SK-MEL-5 (cell line): ENCODE data around the gene SLC28A3. TPM values are rescaled to one million over a fixed set of nuclear protein-coding genes. Genes with fewer than 3 reads are reported as not detected.
"Not testable (repeated sequence)": the region's sequence is repeated elsewhere in the genome, so short reads cannot be mapped to it uniquely, and the experiment has no call there.

Experiments used
- DNase-seq: peaks from one replicate; pipeline ENCODE4 v3.0.0-alpha.2; 2016; ENCODE audit warnings: low read depth, low spot score
- in situ Hi-C: cut with HindIII; loops from 2 replicates; pipeline ENCODE4 v1.10.0; 2016; ENCODE audit warnings: low sequenced_read_pairs, high pct_unique_total_duplicates, low pct_unique_long_range_greater_than_20kb
- polyA plus RNA-seq, 2 experiments: library from polyadenylated mRNA; depleted of rRNA; stranded (reverse); fragments of >200 nt; gene quantifications; 2 replicates each; pipeline ENCODE4 v1.2.3, GENCODE V29; 2015
- total RNA-seq: library from RNA; depleted of rRNA; stranded (reverse); fragments of >200 nt; shearing (Covaris generic); gene quantifications from 2 replicates; pipeline ENCODE4 v1.2.3, GENCODE V29; 2014; rRNA removed

The SLC28A3 gene, protein sequence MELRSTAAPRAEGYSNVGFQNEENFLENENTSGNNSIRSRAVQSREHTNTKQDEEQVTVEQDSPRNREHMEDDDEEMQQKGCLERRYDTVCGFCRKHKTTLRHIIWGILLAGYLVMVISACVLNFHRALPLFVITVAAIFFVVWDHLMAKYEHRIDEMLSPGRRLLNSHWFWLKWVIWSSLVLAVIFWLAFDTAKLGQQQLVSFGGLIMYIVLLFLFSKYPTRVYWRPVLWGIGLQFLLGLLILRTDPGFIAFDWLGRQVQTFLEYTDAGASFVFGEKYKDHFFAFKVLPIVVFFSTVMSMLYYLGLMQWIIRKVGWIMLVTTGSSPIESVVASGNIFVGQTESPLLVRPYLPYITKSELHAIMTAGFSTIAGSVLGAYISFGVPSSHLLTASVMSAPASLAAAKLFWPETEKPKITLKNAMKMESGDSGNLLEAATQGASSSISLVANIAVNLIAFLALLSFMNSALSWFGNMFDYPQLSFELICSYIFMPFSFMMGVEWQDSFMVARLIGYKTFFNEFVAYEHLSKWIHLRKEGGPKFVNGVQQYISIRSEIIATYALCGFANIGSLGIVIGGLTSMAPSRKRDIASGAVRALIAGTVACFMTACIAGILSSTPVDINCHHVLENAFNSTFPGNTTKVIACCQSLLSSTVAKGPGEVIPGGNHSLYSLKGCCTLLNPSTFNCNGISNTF
- total RNA-seq = not detected in 2 replicates
- polyA plus RNA-seq (2015; cell fraction: cytosol; rRNA removed) = not detected in 2 replicates
- polyA plus RNA-seq (2015; cell fraction: nucleus; rRNA removed) = 0.11 TPM in 1 of 2 replicates, not detected in the other

DNA sequence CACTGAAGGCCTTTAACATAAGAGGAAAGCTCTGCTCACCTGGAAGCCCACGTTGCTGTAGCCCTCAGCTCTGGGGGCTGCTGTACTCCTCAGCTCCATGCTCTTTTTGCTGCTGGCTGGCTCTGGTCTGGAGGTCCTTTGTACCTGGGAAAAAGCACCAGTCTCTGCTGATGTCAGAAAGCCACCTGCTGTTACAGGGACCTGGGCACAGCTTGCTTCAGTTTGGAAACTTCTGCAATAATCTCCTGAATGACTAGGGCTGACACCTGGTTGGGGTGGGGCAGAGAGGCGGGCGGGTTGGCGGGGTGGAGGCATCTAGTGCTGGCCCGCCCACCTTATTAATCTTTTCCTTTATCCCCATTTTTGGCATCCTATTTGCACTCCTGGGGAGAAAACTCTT is at the start of gene SLC28A3:
SLC28A3 (minus strand) TSS at position 224 of the 400 bp plus-strand sequence; CDS start at position 99, 125 bp downstream.
- DNase-seq = no peak

DNA sequence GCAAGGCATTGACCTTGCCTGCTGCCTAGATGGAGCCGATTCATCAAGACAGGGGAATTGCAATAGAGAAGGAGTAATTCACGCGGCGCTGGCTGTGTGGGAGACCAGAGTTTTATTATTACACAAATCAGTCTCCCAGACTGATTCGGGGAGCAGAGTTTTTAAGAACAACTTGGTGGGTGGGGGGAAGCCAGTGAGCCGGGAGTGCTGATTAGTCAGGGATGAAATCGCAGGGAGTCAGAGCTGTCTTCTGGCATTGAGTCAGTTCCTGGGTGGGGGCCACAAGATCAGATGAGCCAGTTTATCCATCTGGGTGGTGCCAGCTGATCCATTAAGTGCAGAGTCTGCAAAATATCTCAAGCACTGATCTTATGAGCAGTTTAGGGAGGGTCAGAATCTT is 49.7 kb upstream of the SLC28A3 start:
- in situ Hi-C loops, DNase-seq: not testable (repeated sequence)

More for the DNA sequence above, at the start of gene SLC28A3:
- in situ Hi-C loops = no loop called here

DNA sequence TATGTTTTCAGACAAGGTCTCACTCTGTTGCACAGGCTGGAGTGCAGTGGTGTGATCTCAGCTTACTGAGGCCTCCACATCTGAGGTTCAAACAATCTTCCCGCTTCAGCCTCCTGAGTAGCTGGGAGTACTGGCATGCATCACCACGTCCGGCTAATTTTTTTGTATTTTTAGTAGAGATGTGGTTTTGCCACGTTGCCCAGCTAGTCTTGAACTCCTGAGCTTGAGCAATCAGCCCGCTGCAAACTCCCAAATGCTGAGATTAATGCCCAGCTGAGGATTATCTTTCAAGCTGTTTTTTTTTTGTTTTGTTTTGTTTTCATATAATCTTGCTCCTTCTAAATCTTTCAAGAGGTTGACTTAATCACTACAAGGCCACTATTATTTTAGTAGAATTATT is 47.3 kb upstream of the SLC28A3 start:
- DNase-seq = no peak
- in situ Hi-C loops = no loop called here

DNA sequence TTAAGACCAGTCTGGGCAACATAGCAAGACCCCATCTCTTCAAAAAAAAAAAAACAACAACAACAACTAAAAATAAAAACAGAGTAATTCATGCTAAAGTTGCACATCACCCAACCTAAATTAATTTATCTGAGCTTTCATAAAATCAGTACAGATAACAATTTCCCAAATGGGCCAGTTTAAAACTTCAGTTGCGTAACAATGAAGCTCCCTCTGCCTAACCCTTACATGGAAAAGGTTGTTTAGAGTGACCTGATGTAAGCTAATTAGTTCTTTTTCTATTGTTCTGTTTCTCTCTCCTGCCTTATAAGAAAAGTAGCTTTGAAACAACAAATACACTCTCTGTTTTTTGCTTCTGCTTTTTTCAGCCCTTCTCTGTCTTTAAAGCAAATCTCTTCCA is 46.2 kb upstream of the SLC28A3 start:
- in situ Hi-C loops = no loop called here
- DNase-seq = no peak

DNA sequence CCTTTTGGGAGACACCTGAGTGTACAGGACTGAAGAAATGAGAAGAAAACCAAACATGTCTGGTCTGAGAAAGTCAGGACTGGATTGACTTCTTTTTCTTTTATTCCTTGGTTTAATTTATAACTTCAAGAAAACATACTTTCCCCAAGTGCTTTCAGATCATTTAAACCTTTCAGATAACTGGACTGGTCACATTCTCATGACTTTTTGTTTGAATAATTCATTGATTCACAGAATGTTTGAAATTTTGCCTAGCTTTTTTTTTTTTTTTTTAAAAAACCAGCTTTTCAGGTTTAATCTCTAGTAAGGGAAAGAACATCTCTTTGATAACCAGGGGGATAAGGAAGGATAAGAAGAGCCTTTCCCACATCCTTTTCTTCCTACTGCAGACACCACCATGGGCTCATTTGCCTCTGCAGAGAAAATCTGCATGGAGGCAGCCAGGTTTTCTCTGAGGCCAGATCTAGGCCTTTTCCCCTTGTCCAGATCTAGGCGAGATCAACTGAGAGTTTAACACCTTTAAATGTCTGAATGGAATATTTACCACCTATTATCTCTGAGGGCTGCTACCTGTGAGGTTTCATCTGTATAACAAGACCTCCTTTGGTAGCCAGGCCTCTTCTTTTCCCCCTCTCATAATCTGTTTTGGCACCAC is 45.0 kb upstream of the SLC28A3 start:
- in situ Hi-C loops = no loop called here
- DNase-seq = no peak

DNA sequence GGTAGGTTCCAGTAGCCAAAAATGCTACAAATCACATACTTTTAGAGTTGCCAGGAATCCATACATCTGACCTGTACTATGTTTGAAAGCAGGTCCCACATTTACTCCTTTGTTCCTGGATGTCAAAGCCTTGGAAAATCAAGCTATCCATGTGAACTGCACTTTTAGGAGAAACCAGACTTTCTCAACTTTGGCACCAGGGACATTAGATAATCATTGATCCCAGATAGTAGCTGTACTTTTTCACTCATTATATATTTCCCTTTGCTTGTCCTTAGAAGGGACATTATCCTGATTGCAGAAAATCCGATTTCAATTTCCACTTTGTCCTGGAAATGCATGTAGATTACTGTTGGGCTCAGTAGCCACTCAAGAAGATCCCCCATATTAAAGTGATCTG is 44.1 kb upstream of the SLC28A3 start:
- in situ Hi-C loops = no loop called here

DNA sequence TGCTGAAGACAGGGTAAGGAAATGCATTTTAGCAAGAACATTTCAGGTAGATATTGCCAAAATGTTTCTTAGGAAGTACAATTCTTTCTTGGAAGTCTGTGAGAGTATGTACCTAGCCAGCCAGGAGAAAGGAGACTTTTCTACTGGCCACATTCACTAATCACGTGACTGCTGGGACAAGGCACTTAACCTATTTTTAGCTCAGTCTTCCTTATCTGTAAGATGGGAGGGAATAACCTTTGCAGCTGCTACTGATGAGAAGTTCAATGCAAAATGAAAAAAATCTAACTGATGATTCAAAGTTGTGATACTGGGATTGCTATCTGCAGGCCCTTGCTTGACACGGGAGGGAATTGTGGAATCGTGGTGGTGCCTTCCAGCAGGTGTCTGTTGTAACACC is 42.6 kb upstream of the SLC28A3 start:
- in situ Hi-C loops = no loop called here
- no peak for DNase-seq

More for the DNA sequence above, 44.1 kb upstream of the SLC28A3 start:
- DNase-seq = no peak

DNA sequence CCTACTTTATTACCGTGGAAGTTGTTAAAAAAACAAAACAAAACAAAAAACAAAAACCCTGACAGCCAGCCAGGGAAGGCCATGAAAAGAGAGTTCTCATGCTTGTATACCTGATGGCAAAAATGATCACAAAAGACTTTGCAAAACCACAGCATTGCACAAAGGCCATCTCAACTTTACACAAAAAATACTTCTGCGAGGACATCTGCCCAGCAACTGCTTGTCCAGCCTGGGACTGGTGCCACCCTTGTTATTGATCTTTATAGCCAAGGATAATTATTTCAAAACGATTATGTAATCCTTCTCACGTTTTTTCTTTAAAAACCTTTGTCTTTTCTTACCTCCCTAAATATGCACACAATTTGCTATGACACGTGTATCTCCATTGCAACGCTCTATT is 42.2 kb upstream of the SLC28A3 start:
- DNase-seq = no peak
- in situ Hi-C loops = no loop called here

DNA sequence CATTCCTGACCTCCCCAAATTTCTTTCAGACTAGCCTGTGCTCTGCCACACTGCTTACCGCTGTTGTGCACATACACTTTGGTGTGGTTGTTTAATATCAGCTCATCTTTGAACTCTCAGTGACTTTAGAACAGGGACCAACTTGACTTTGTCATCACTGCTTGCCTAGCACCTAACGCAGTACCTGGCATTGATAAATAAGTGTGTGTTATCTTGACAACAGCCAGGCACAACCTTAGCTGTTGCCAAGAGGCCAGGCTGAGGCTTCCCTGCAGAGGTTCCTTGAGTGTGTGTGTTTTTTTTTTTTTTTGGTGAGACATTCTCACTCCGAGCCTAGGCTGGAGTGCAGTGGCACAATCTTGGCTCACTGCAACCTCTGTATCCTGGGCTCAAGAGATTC is 41.0 kb upstream of the SLC28A3 start:
- in situ Hi-C loops = no loop called here
- DNase-seq = no peak

DNA sequence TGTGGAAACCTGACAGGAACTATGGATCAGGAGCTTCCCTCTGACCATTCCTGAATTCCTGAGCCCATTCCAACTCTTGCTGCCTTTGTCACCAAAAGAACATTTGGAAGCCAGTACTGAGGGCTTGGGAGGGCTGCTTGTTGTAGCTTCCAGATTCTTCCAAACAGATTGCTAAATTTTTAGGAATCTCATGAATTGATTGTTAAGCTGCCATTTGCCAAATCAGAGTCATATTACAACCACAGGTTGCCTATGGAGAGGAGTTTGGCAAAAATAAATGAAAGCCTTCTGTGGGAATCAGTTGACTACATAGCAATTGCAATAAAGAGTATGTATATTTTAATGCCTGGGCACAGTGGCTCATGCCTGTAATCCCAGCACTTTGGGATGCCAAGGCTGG is 39.2 kb upstream of the SLC28A3 start:
- no peak for DNase-seq
- in situ Hi-C loops = no loop called here

DNA sequence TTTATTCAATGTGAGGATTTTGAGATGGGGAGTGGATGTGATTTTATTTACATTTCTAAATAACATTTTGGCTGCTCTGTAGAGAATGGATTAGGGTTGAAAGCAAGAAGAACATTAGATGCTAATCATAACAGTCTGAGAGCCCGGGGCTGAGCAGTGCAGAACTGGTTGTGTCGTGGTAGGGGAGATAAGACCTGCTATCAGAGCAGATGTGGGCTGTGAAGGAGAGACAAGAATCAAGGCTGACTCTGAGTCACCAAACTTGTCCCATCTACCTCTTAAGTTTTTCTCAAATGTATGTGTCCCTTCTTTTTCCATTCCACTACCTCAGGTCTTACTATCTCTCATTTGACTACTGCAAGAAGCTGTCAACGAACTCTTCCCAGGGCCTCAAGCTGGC is 35.4 kb upstream of the SLC28A3 start:
- DNase-seq = no peak
- in situ Hi-C loops = no loop called here

DNA sequence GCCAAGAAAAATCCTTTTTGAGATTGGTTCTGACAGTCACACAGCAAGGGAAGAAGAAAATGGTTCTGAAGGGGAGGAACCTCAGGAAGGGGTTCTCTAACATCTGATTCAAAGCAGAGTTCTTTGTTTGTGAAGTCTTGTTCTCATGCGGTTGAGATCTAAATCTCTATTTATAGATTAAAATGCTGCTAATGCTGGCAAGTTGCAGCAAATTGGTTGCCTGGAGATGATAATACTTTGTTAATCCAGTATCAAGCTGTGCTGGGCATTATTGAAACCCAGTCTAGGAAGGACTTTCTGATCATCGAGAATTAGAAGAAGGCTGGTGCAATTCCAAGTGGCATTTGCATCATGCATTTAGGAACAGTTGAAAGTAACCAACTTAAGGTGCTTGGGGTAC is 34.0 kb upstream of the SLC28A3 start:
- DNase-seq = no peak
- in situ Hi-C loops = no loop called here

DNA sequence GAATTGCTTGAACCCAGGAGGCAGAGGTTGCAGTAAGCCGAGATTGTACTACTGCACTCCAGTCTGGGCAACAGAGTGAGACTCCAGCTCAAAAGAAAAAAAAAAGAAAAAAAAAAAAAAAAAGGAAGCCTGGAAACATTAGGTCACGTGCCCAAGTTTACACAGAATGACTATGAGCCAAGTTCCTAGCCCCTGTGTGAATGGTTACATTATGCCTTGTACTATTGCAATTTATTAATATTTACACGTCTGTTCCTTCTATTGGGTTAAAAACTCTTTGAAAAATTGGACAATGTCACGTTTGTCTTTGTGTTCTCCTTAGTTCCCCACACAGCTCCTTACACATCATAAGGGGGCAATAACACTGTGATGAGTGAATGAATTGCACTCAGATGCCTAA is 33.5 kb upstream of the SLC28A3 start:
- peak; percentile 33 for DNase-seq
- in situ Hi-C loops = no loop called here

DNA sequence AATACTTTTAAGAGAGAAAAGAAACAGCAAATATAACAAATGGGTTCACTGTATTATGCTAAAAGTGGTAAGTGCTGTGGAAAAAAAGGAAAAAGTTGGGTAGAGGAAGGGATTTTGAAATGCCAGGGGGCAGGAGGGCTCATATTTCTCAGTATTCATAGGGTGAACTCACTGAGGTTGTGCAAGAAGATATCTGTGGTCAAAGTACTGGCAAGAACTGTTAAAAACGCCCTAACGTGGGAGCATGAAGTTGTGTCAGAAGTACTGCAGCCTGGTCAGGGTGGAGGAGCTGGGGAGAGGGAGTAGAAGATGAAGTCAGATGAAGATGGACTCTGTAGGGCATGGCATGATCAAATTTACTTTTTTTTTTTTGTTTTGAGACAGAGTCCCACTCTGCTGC is 31.2 kb upstream of the SLC28A3 start:
- peak; percentile 52 for DNase-seq
- in situ Hi-C loops = no loop called here

DNA sequence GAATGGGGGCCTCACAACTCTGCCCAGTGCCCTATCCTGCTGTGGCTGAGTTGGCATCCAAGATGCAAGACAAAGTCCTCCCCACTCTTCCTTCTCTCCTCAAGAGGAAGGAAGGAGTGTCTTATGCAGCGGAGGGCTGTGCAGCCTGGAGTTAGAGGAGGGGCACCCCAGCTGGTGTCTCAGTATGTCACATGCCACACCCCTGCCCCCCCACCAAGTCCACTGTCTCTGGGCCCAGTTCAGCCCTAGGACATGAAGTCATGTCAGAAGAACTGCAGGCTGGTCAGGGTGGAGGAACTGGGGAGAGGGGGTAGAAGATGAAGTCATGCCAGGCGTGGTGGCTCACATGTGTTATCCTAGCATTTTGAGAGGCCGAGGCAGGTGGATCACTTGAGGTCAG is 28.0 kb upstream of the SLC28A3 start:
- no peak for DNase-seq
- in situ Hi-C loops = no loop called here

DNA sequence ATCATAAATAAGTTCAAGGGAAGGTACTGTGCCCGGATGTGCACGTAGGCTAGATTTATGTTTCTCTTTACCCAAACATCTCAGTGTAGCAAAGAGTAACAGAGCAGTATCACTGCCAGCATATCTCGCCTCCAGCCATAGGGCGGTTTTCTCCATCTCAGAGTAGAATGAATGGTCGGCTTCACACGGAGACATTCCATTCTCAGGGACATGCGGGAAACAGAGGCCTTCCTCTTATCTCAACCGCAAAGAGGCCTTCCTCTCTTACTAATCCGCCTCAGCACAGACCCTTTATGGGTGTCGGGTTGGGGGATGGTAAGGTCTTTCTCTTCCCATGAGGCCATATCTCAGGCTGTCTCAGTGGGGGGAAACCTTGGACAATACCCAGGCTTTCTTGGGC is 27.2 kb upstream of the SLC28A3 start:
- in situ Hi-C loops = not testable (repeated sequence)
- DNase-seq = peak; percentile 95

DNA sequence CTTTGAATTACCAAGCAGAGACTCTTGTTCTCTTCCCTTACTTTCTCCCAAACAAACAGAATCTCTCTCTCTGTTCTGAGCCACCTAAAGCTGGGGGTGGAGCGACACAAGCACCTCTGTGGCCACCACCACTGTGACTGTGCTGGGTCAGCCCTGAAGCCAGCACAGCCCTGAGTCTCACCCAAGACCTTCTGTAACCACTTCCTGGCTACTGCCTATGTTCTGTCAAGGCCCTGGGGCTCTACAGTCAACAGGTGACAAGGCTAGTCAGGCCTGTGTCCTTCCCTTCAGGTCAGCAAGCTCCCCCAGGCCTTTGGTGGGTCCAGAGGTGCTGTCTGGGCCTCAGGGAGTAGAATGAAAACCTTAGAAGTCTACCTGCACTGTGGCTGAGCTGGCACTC is 26.1 kb upstream of the SLC28A3 start:
- no peak for DNase-seq
- in situ Hi-C loops = no loop called here

DNA sequence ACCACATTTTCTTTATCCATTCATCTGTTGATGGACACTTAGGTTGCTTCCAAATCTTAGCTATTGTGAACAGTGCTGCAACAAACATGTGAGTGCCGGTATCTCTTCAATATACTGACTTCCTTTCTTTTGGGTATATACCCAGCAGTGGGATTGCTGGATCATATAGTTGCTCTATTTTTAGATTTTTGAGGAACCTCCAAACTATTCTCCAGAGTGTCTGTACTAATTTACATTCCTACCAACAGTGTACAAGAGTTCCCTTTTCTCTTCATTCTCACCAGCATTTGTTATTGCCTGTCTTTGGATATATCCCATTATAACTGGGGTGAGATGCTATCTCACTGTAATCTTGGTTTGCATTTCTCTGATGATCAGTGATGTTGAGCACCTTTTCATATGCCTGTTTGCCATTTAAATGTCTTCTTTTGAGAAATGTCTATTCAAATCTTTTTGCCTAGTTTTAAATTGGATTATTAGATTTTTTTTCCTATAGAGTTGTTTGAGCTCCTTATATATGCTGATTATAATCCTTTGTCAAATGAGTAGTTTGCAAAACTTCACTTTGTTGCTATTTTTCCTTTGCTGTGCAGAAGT is 24.4 kb upstream of the SLC28A3 start:
- in situ Hi-C loops, DNase-seq: not testable (repeated sequence)
